GM06990 (cell line): ENCODE data around the gene HOXB6.

Source experiments
- DNase-seq: peaks from one replicate; pipeline ENCODE4 v3.0.0-alpha.2; 2011; ENCODE audit not compliant: insufficient read length; ENCODE audit errors: extremely low read depth
- H3K27me3 ChIP-seq: replicated peaks from 2 replicates; pipeline ENCODE4 v1.6.0; 2011; ENCODE audit warnings: low read length; ENCODE audit not compliant: control insufficient read depth, insufficient read depth
- H3K36me3 ChIP-seq: 2 replicates; pipeline ENCODE4 v1.5.1; 2011; ENCODE audit warnings: low read length; ENCODE audit not compliant: control insufficient read depth, insufficient read depth
- H3K4me3 ChIP-seq: replicated peaks from 2 replicates; pipeline ENCODE4 v1.5.1; 2011; ENCODE audit warnings: low read depth, mild to moderate bottlenecking, control low read depth, low read length
- CTCF ChIP-seq: IDR thresholded peaks from 2 replicates; pipeline ENCODE4 v1.5.1; 2011; ENCODE audit warnings: low read length, control low read depth, mild to moderate bottlenecking, inconsistent platforms; ENCODE audit not compliant: insufficient read depth, poor library complexity, severe bottlenecking

Gene HOXB6

GRCh38 chr17:48591255-48592056, 13.3 kb downstream of the HOXB6 start:
- DNase-seq = no peak
- H3K27me3 ChIP-seq = no peaks in the 10 kb centered on the region

GRCh38 chr17:48590607-48591161, 14.1 kb downstream of the HOXB6 start:
- no peak for TF ChIP-seq CTCF
- Histone ChIP-seq H3K27me3 (no peaks in the 10 kb centered on the region), H3K36me3 (no peaks in the 10 kb centered on the region), H3K4me3 (no peak overlapping the region)
- DNase-seq = no peak

More at GRCh38 chr17:48591255-48592056, 13.3 kb downstream of the HOXB6 start:
- TF ChIP-seq CTCF = no peak
- H3K4me3 ChIP-seq = no peak overlapping the region
- H3K36me3 ChIP-seq = no peaks in the 10 kb centered on the region; the same call in 1 of the 2 replicates

GRCh38 chr17:48589831-48590606, 14.8 kb downstream of the HOXB6 start, which contains the start of gene HOXB3:
HOXB3 (minus strand) TSS chr17:48590241; CDS start chr17:48552474, 37,767 bp downstream.
- Histone ChIP-seq H3K27me3 (no peaks in the 10 kb centered on the region), H3K36me3 (no peaks in the 10 kb centered on the region), H3K4me3 (no peak within 1 kb of the TSS)
- no peak for TF ChIP-seq CTCF
- DNase-seq = no peak

GRCh38 chr17:48589060-48589830, 15.5 kb downstream of the HOXB6 start:
- DNase-seq = no peak
- TF ChIP-seq CTCF = no peak
- Histone ChIP-seq H3K27me3 (no peaks in the 10 kb centered on the region), H3K36me3 (no peaks in the 10 kb centered on the region), H3K4me3 (no peak overlapping the region)

- H3K36me3 ChIP-seq = no peaks in the 10 kb centered on the region
- H3K27me3 ChIP-seq = no peaks in the 10 kb centered on the region
- DNase-seq = no peak
- TF ChIP-seq CTCF = no peak
- H3K4me3 ChIP-seq = no peak overlapping the region
Observed at GRCh38 chr17:48588528-48588927, 16.3 kb downstream of the HOXB6 start.
